KMS-11 (cell line): ENCODE measurements around the gene ELANE.

Experiments
- H2AFZ ChIP-seq: fragments of 200-600 bp; sonication (generic); 2 replicates; pipeline ENCODE4 v1.6.1; 2016; ENCODE audit warnings: antibody characterized with exemption, mixed run types, low read depth
- H3K27ac ChIP-seq: fragments of 200-600 bp; sonication (generic); 2 replicates; pipeline ENCODE4 v1.6.1; 2016; ENCODE audit warnings: mild to moderate bottlenecking, mixed run types
- H3K27me3 ChIP-seq: fragments of 200-600 bp; sonication (generic); 2 replicates; pipeline ENCODE4 v1.6.1; 2017; ENCODE audit warnings: mild to moderate bottlenecking, low read depth, mixed run types, moderate library complexity; ENCODE audit not compliant: insufficient read depth
- H3K36me3 ChIP-seq: fragments of 200-600 bp; sonication (generic); 2 replicates; pipeline ENCODE4 v1.6.1; 2017; ENCODE audit warnings: mild to moderate bottlenecking, mixed run types; ENCODE audit not compliant: insufficient read depth
- H3K4me1 ChIP-seq: fragments of 200-600 bp; sonication (generic); 2 replicates; pipeline ENCODE4 v1.6.1; 2016; ENCODE audit warnings: mild to moderate bottlenecking, low read depth, mixed run types; ENCODE audit not compliant: poor library complexity, severe bottlenecking
- H3K4me2 ChIP-seq: fragments of 200-600 bp; sonication (generic); 2 replicates; pipeline ENCODE4 v1.7.0; 2016; ENCODE audit warnings: mild to moderate bottlenecking, mixed run types
- H3K4me3 ChIP-seq: fragments of 200-600 bp; sonication (generic); IDR thresholded peaks from 2 replicates; pipeline ENCODE4 v1.6.1; 2017; ENCODE audit warnings: low read depth, low read length, mixed read lengths; ENCODE audit not compliant: insufficient read depth
- H3K79me2 ChIP-seq: fragments of 200-600 bp; sonication (generic); 2 replicates; pipeline ENCODE4 v1.6.1; 2016; ENCODE audit warnings: low read depth, mixed run types; ENCODE audit not compliant: insufficient read depth
- H3K9ac ChIP-seq: fragments of 200-600 bp; sonication (generic); 2 replicates; pipeline ENCODE4 v1.6.1; 2016; ENCODE audit warnings: mild to moderate bottlenecking, mixed run types
- H4K20me1 ChIP-seq: fragments of 200-600 bp; sonication (generic); 2 replicates; pipeline ENCODE4 v1.6.1; 2016; ENCODE audit warnings: mild to moderate bottlenecking, mixed run types; ENCODE audit not compliant: insufficient read depth
- CTCF ChIP-seq: fragments of 200-600 bp; sonication (generic); conservative IDR thresholded peaks from 2 replicates; pipeline ENCODE4 v1.6.1; 2017; ENCODE audit warnings: low read depth, mild to moderate bottlenecking, antibody characterized with exemption, low read length, moderate library complexity, mixed read lengths

ELANE gene

GRCh38 chr19:858284-858683, 6.2 kb downstream of the ELANE start:
- Histone ChIP-seq H2AFZ (no peak overlapping the region), H3K4me3 (no peak overlapping the region)

GRCh38 chr19:858868-859843, 7.1 kb downstream of the ELANE start, which contains the start of gene CFD:
Gene CFD, plus strand, starts transcription at chr19:859664. Its CDS starts 26 bp downstream, at chr19:859690.
- H3K4me2 ChIP-seq, result no peak within 1 kb of the TSS
- no peaks in the 10 kb centered on the region for H3K79me2 ChIP-seq
- peak within 1 kb of the TSS; percentile 18; the same call in 1 of the 2 replicates for H2AFZ ChIP-seq
- peaks cover 3% of the 10 kb centered on the region for H3K4me1 ChIP-seq
- peaks cover 5% of the 10 kb centered on the region; the same call in 1 of the 2 replicates for H3K27me3 ChIP-seq
- no peaks in the 10 kb centered on the region for H3K36me3 ChIP-seq
- no peak within 1 kb of the TSS for H3K4me3 ChIP-seq
- TF ChIP-seq CTCF, result no peak
- no peak within 1 kb of the TSS for H3K9ac ChIP-seq
- H3K27ac ChIP-seq, result no peak within 1 kb of the TSS
- no peaks in the 10 kb centered on the region for H4K20me1 ChIP-seq

More at GRCh38 chr19:858284-858683, 6.2 kb downstream of the ELANE start:
- no peak overlapping the region for H3K27ac ChIP-seq
- H4K20me1 ChIP-seq, result no peaks in the 10 kb centered on the region
- H3K9ac ChIP-seq, result no peak overlapping the region
- no peaks in the 10 kb centered on the region for H3K79me2 ChIP-seq
- no peak overlapping the region for H3K4me2 ChIP-seq
- no peak for TF ChIP-seq CTCF
- H3K36me3 ChIP-seq, result no peaks in the 10 kb centered on the region
- peaks cover 8% of the 10 kb centered on the region; the same call in 1 of the 2 replicates for H3K27me3 ChIP-seq
- peaks cover 3% of the 10 kb centered on the region for H3K4me1 ChIP-seq

- H2AFZ ChIP-seq, result no peak overlapping the region
- H3K79me2 ChIP-seq, result no peaks in the 10 kb centered on the region
- TF ChIP-seq CTCF, result no peak
- H3K4me2 ChIP-seq, result no peak overlapping the region
- no peaks in the 10 kb centered on the region for H3K36me3 ChIP-seq
- no peaks in the 10 kb centered on the region for H3K27me3 ChIP-seq
- H3K27ac ChIP-seq, result no peak overlapping the region
- H4K20me1 ChIP-seq, result no peaks in the 10 kb centered on the region
- H3K9ac ChIP-seq, result no peak overlapping the region
- peaks cover 3% of the 10 kb centered on the region for H3K4me1 ChIP-seq
- no peak overlapping the region for H3K4me3 ChIP-seq
Observed at GRCh38 chr19:861141-861755, 9.1 kb downstream of the ELANE start.

GRCh38 chr19:861756-862580, 9.9 kb downstream of the ELANE start:
- Histone ChIP-seq H3K4me1 (peaks cover 3% of the 10 kb centered on the region), H4K20me1 (no peaks in the 10 kb centered on the region), H3K36me3 (no peaks in the 10 kb centered on the region), H3K79me2 (no peaks in the 10 kb centered on the region), H3K27me3 (no peaks in the 10 kb centered on the region), H3K4me3 (no peak overlapping the region), H3K4me2 (no peak overlapping the region), H2AFZ (no peak overlapping the region), H3K9ac (no peak overlapping the region), H3K27ac (no peak overlapping the region)
- 0 out of 2 replicates have a peak, but pooled peaks have one; percentile 30 for TF ChIP-seq CTCF
